HFF-Myc (cell line): ENCODE measurements around the gene DCAF10.
"Not testable (repeated sequence)": the region's sequence is repeated elsewhere in the genome, so short reads cannot be mapped to it uniquely, and the experiment has no call there.

ENCODE experiments used
- DNase-seq: peaks from one replicate; pipeline ENCODE4 v3.0.0-alpha.2; 2011; ENCODE audit warnings: low read depth; ENCODE audit errors: extremely low read depth
- H3K4me3 ChIP-seq: replicated peaks from 2 replicates; pipeline ENCODE4 v1.5.1; 2011; ENCODE audit warnings: low read depth, mild to moderate bottlenecking, control low read depth, low read length
- CTCF ChIP-seq: IDR thresholded peaks from 2 replicates; pipeline ENCODE4 v1.5.1; 2012; ENCODE audit warnings: mild to moderate bottlenecking, low read depth, low read length, control low read depth; ENCODE audit errors: missing control alignments

Gene DCAF10

GRCh38 chr9:37908698-37909186 is 108.1 kb downstream of the DCAF10 start:
- H3K4me3 ChIP-seq = no peak overlapping the region
- DNase-seq = no peak
- no peak for TF ChIP-seq CTCF

- TF ChIP-seq CTCF = no peak
- no peak overlapping the region for H3K4me3 ChIP-seq
- DNase-seq = no peak
These were observed 108.7 kb downstream of the DCAF10 start for GRCh38 chr9:37909326-37909725.

GRCh38 chr9:37909836-37910235 is 109.2 kb downstream of the DCAF10 start:
- DNase-seq, H3K4me3 ChIP-seq: not testable (repeated sequence)

DNA sequence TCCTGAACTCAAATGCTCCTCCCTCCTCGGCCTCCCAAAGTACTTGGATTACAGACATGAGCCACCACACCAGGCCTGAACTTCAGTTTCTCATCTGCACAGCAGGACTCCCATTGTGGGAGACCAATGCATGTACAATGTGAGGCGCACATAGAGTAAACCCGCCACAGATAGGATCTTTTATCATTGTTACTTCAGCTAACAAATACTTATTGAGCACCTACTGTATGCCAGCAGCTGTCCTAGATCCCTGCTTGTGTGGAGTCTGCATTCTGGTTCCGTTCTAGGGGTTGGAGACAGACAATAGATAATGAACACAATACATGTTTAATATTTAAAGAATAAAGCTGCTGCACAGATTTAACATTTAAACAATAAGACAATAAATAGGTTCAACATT is 109.7 kb downstream of the DCAF10 start:
- H3K4me3 ChIP-seq = no peak overlapping the region
- DNase-seq = no peak
- TF ChIP-seq CTCF = no peak

- H3K4me3 ChIP-seq = no peak overlapping the region
- no peak for TF ChIP-seq CTCF
- DNase-seq = no peak
These were observed 110.7 kb downstream of the DCAF10 start for GRCh38 chr9:37911271-37911681.

- peak; percentile 63 for DNase-seq
- no peak overlapping the region for H3K4me3 ChIP-seq
- TF ChIP-seq CTCF = peak; percentile 94
These were observed 113.0 kb downstream of the DCAF10 start for GRCh38 chr9:37913480-37914153.

- no peak for TF ChIP-seq CTCF
- no peak for DNase-seq
- H3K4me3 ChIP-seq = no peak overlapping the region
These were observed 113.6 kb downstream of the DCAF10 start for GRCh38 chr9:37914154-37914551.
